Measurements from ENCODE around the gene ADGRA3.

GRCh38 chr4:22417408-22417807 lies 98.5 kb downstream of the ADGRA3 start:
- TF ChIP-seq, protein P1, sequence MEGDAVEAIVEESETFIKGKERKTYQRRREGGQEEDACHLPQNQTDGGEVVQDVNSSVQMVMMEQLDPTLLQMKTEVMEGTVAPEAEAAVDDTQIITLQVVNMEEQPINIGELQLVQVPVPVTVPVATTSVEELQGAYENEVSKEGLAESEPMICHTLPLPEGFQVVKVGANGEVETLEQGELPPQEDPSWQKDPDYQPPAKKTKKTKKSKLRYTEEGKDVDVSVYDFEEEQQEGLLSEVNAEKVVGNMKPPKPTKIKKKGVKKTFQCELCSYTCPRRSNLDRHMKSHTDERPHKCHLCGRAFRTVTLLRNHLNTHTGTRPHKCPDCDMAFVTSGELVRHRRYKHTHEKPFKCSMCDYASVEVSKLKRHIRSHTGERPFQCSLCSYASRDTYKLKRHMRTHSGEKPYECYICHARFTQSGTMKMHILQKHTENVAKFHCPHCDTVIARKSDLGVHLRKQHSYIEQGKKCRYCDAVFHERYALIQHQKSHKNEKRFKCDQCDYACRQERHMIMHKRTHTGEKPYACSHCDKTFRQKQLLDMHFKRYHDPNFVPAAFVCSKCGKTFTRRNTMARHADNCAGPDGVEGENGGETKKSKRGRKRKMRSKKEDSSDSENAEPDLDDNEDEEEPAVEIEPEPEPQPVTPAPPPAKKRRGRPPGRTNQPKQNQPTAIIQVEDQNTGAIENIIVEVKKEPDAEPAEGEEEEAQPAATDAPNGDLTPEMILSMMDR (conservative IDR thresholded peaks at IDR 0.05; ENCODE audit: low read depth, low read length): no peak
- TF ChIP-seq EZH2 (IDR thresholded peaks at IDR 0.05; ENCODE audit: borderline replicate concordance, low read depth, low read length, poor library complexity, severe bottlenecking): no peak

Data from A673 (cell line).